K562 (cell line): ENCODE data around the gene PRM3. TPM values are rescaled to one million over a fixed set of nuclear protein-coding genes. Genes with fewer than 3 reads are reported as not detected.

ENCODE experiments used
- ATAC-seq: fragments of 200-7000 bp; cut with Tn5 transposase; 3 replicates; pipeline ENCODE4 v1.9.1; 2020; ENCODE audit warnings: moderate library complexity
- BruUV-seq: library from RNA; stranded (reverse); fragments of 400-500 nt; replicated peaks from 2 replicates; lab custom pipeline; 2021; lab: Mats Ljungman, UMichigan
- CTCF ChIA-PET: fragments of 300-600 bp; formaldehyde crosslinking; extraction: SDS; loops from one replicate; lab custom pipeline; 2021; ENCODE audit warnings: low intra/inter-chr PET ratio; lab: Yijun Ruan, JAX
- POLR2A ChIA-PET: fragments of 300-600, 350-650 bp; sonication (Branson Sonifier 250); formaldehyde crosslinking; extraction: SDS; loops from one replicate; lab custom pipeline; 2021; ENCODE audit warnings: antibody characterized with exemption, inconsistent platforms; lab: Yijun Ruan, JAX
- DNase-seq, 4 experiments: peaks; one replicate each; pipeline versions ENCODE4 v3.0.0 to v3.0.0-alpha.2; 2011 to 2018; ENCODE audit warnings: low spot score in 3 of 4, mixed read lengths in 3 of 4; ENCODE audit errors: extremely low read depth in 1 of 4
- FAIRE-seq: peaks from 2 replicates; lab custom pipeline; 2011; peaks lifted over from hg19 to GRCh38; lab: Jason Lieb, UNC
- H2AFZ ChIP-seq: 2 replicates; pipeline ENCODE4 v1.6.0; 2011; ENCODE audit warnings: low read depth, low read length, control low read depth, inconsistent platforms
- H3K27ac ChIP-seq: fragments of 200-600 bp; 3 replicates; pipeline ENCODE4 v1.8.0; 2011; ENCODE audit warnings: low read depth, mild to moderate bottlenecking, control low read depth, inconsistent platforms, low read length, moderate library complexity, mixed read lengths; ENCODE audit errors: extremely low read depth
- H3K27me3 ChIP-seq, 2 experiments: fragments of 300-600 bp in 1 of 2; 2 replicates in 1 of 2; 3 replicates in 1 of 2; pipeline versions ENCODE4 v1.6.0 to v1.8.0; 2011; ENCODE audit warnings: inconsistent platforms in 2 of 2, low read length in 2 of 2, mild to moderate bottlenecking in 1 of 2, mixed read lengths in 1 of 2, moderate library complexity in 1 of 2; ENCODE audit not compliant: control insufficient read depth in 2 of 2, insufficient read depth in 2 of 2
- H3K36me3 ChIP-seq: fragments of 300-600 bp; 3 replicates; pipeline ENCODE4 v1.8.0; 2011; ENCODE audit warnings: mild to moderate bottlenecking, low read length, inconsistent platforms; ENCODE audit not compliant: control insufficient read depth, insufficient read depth
- H3K4me1 ChIP-seq, 2 experiments: fragments of 200-600 bp in 1 of 2; replicated peaks in 1 of 2; 2 replicates in 1 of 2; 3 replicates in 1 of 2; pipeline versions ENCODE4 v1.5.1 to v1.8.0; 2011; ENCODE audit warnings: inconsistent platforms in 2 of 2, low read length in 2 of 2, mild to moderate bottlenecking in 1 of 2, mixed read lengths in 1 of 2, moderate library complexity in 1 of 2; ENCODE audit not compliant: control insufficient read depth in 2 of 2, insufficient read depth in 2 of 2
- H3K4me2 ChIP-seq: 2 replicates; pipeline ENCODE4 v1.6.1; 2011; ENCODE audit warnings: low read length, control low read depth, inconsistent platforms, mixed read lengths; ENCODE audit not compliant: insufficient read depth
- H3K4me3 ChIP-seq: fragments of 200-600 bp; sonication (generic), shearing (Covaris generic); 2 replicates; pipeline ENCODE4 v1.5.1; 2016; ENCODE audit warnings: control low read depth, inconsistent platforms
- H3K79me2 ChIP-seq: fragments of 200-600 bp; 3 replicates; pipeline ENCODE4 v1.8.0; 2011; ENCODE audit warnings: low read length, inconsistent platforms; ENCODE audit not compliant: control insufficient read depth, insufficient read depth
- H3K9ac ChIP-seq, 2 experiments: 2 replicates each; pipeline versions ENCODE4 v1.6.0 to v1.6.1; 2011; ENCODE audit warnings: low read depth in 2 of 2, low read length in 2 of 2, control low read depth in 1 of 2, inconsistent platforms in 1 of 2, mild to moderate bottlenecking in 1 of 2, mixed read lengths in 1 of 2; ENCODE audit not compliant: insufficient read depth in 1 of 2
- H3K9me1 ChIP-seq: one replicate; pipeline ENCODE4 v1.6.0; 2011; ENCODE audit warnings: inconsistent platforms, mild to moderate bottlenecking, low read length, moderate library complexity; ENCODE audit not compliant: control insufficient read depth, insufficient read depth
- H3K9me3 ChIP-seq: replicated peaks from 2 replicates; pipeline ENCODE4 v1.5.1; 2011; ENCODE audit warnings: low read depth, low read length, inconsistent platforms; ENCODE audit not compliant: control insufficient read depth, insufficient read depth
- H4K20me1 ChIP-seq: replicated peaks from 2 replicates; pipeline ENCODE4 v1.6.1; 2011; ENCODE audit warnings: low read length, inconsistent platforms, mixed read lengths; ENCODE audit not compliant: control insufficient read depth, insufficient read depth
- BMI1 ChIP-seq: fragments of 150-350 bp; IDR thresholded peaks from 2 replicates; pipeline ENCODE4 v1.6.1; 2014; ENCODE audit warnings: low read length
- KAT7 ChIP-seq: sonication (generic); formaldehyde crosslinking; IDR thresholded peaks from 2 replicates; pipeline ENCODE4 v1.8.0; 2022; ENCODE audit warnings: missing genetic modification reagents, mild to moderate bottlenecking, borderline replicate concordance
- MYBL2 ChIP-seq, 2 experiments: fragments of 450-650 bp in 1 of 2; sonication (generic) in 1 of 2; formaldehyde crosslinking in 1 of 2; IDR thresholded peaks; 2 replicates each; pipeline versions ENCODE4 v1.6.1 to v1.8.1; 2017 to 2022; ENCODE audit warnings: borderline replicate concordance in 1 of 2, inconsistent platforms in 1 of 2, low read depth in 1 of 2, mild to moderate bottlenecking in 1 of 2, missing genetic modification reagents in 1 of 2, moderate library complexity in 1 of 2
- ZNF175 ChIP-seq: fragments of 200-800 bp; sonication (Bioruptor generic); IDR thresholded peaks from 2 replicates; pipeline ENCODE4 v1.6.1; 2016; ENCODE audit warnings: low read depth, mild to moderate bottlenecking, missing genetic modification characterization, missing compliant biosample characterization
- ZNF584 ChIP-seq: fragments of 200-800 bp; sonication (Bioruptor generic); IDR thresholded peaks from 2 replicates; pipeline ENCODE4 v1.6.1; 2016; ENCODE audit warnings: low read depth, mild to moderate bottlenecking, missing genetic modification characterization, missing compliant biosample characterization
- WGBS: fragments of 100-300 bp; shearing (Covaris generic); methylation state at CpG from one replicate; pipeline ENCODE4 v1.1.6; 2016; ENCODE audit warnings: low coverage, mixed read lengths; ENCODE audit not compliant: insufficient coverage; ENCODE audit errors: missing lambda C conversion rate; 5-methylcytosine and 5-hydroxymethylcytosine counted together
- in situ Hi-C: fragments of 300-500 bp; cut with MboI; formaldehyde crosslinking; loops from 4 replicates; pipeline ENCODE4 v1.15.0; 2018; ENCODE audit warnings: inconsistent platforms, mixed read lengths
- intact Hi-C: fragments of 100-400 bp; cut with micrococcal nuclease; formaldehyde crosslinking; loops from 2 replicates; pipeline ENCODE4 v1.14.2; 2022
- polyA plus RNA-seq, 8 experiments: library from polyadenylated mRNA; depleted of rRNA in 4 of 8; stranded (reverse) in 5 of 8; unstranded in 3 of 8; fragments of >200 nt; fragmentation: Nextera tagmentation in 2 of 8; fragmentation: Illumina TruSeq in 1 of 8; extraction: Ambion mirVana in 2 of 8; extraction: Trizol in 1 of 8; gene quantifications; 2 replicates each; pipeline versions ENCODE4 v1.2.1 to v1.2.3, GENCODE V29; 2011 to 2014; ENCODE audit warnings: inconsistent platforms in 1 of 8, missing spikeins in 1 of 8
- total RNA-seq, 7 experiments: library from RNA; depleted of rRNA in 6 of 7; stranded (reverse); fragments of >200 nt in 6 of 7; fragmentation: Illumina TruSeq in 2 of 7; extraction: Trizol in 2 of 7; gene quantifications; 2 replicates each; pipeline versions ENCODE4 v1.2.1 to v1.2.3, GENCODE V29; 2011 to 2021; ENCODE audit warnings: low replicate concordance in 1 of 7

PRM3 gene
- total and polyA plus RNA-seq, 9 of the 15 experiments (the other 6 are each of a cell fraction or from before 2014, with no cell fraction given) = not detected

GRCh38 chr16:11276896-11277593 is 3.6 kb upstream of the PRM3 start:
- no TSS peak for BruUV-seq
- WGBS = 2% methylated on average over 11 of the region's 11 CpGs
- Histone ChIP-seq H3K79me2 (no peaks in the 10 kb centered on the region), H3K27ac (no peak overlapping the region)
- intact Hi-C loops = no loop called here
- TF ChIP-seq ZNF584 (CRISPR knock-in tag) (no peak), BMI1 (no peak)
- TF ChIP-seq, all 486 proteins: peak for 0
- H3K4me2 ChIP-seq = no peak overlapping the region
- no peaks in the 10 kb centered on the region for H3K9me3 ChIP-seq
- H3K4me3 ChIP-seq = no peak overlapping the region
- ATAC-seq (no peak), DNase-seq (no peak), FAIRE-seq (no peak)
- no peak overlapping the region for H3K9ac ChIP-seq
- in situ Hi-C loops = no loop called here
- H3K4me1 ChIP-seq = peaks cover 0 to 16% of the 10 kb centered on the region in 2 experiments; a peak in 1 of 5 replicates
- no peaks in the 10 kb centered on the region for H3K9me1 ChIP-seq
- ChIA-PET POLR2A (interaction anchor here (0.7 to 1.6 kb wide), 3 partner anchors 14 to 20 kb away, joined by 3 to 6 read pairs (median 4); no protein-coding TSS in a partner anchor), CTCF (no interaction called here)
- peaks cover 30 to 35% of the 10 kb centered on the region in 2 experiments for H3K27me3 ChIP-seq
- H3K36me3 ChIP-seq = no peaks in the 10 kb centered on the region
- H2AFZ ChIP-seq = no peak overlapping the region
- 0 out of 2 replicates have a peak, but pooled peaks cover 2% of the 10 kb centered on the region for H4K20me1 ChIP-seq

GRCh38 chr16:11276143-11276895 is 2.9 kb upstream of the PRM3 start, which contains the start of gene PRM2:
TSS of gene PRM2 (minus strand) at chr16:11276480. CDS start at chr16:11276370, 110 bp downstream.
- Histone ChIP-seq H3K9me1 (no peaks in the 10 kb centered on the region), H3K4me2 (no peak within 1 kb of the TSS), H3K27ac (no peak within 1 kb of the TSS), H3K4me1 (peaks cover 0 to 16% of the 10 kb centered on the region in 2 experiments; a peak in 1 of 5 replicates), H2AFZ (no peak within 1 kb of the TSS), H3K79me2 (no peaks in the 10 kb centered on the region), H4K20me1 (0 out of 2 replicates have a peak, but pooled peaks cover 2% of the 10 kb centered on the region), H3K9me3 (no peaks in the 10 kb centered on the region), H3K27me3 (peaks cover 29 to 31% of the 10 kb centered on the region in 2 experiments; a peak in 4 of 5 replicates), H3K36me3 (no peaks in the 10 kb centered on the region), H3K9ac (no peak within 1 kb of the TSS), H3K4me3 (no peak within 1 kb of the TSS)
- DNase-seq (no peak), ATAC-seq (no peak; the same call in 2 of the 3 replicates), FAIRE-seq (no peak)
- ChIA-PET CTCF (no interaction called here), POLR2A (interaction anchor here (0.6 to 1.3 kb wide), 4 partner anchors 9 to 110 kb away, joined by 3 to 6 read pairs (median 4); no protein-coding TSS in a partner anchor)
- no TSS peak for BruUV-seq
- in situ Hi-C loops = no loop called here
- 30% methylated on average over 24 of the region's 26 CpGs for WGBS
- intact Hi-C loops = no loop called here
- TF ChIP-seq KAT7 (CRISPR knock-in tag) (no peak), MYBL2 (IDR thresholded peaks at IDR 0.05; ENCODE audit: low read depth) (no peak), MYBL2 (CRISPR knock-in tag; IDR thresholded peaks at IDR 0.05; ENCODE audit: borderline replicate concordance) (no peak), ZNF175 (CRISPR knock-in tag) (no peak)
